GM21367 (cell line): ENCODE data around the gene MFAP2.

ENCODE experiments used
- ATAC-seq: cut with Tn5 transposase; IDR thresholded peaks from one replicate; pipeline ENCODE4 v1.9.1; 2021; ENCODE audit not compliant: unreplicated experiment

The MFAP2 gene

GRCh38 chr1:16981269-16981849 lies 939 bp upstream of the MFAP2 start:
- no peak for ATAC-seq

GRCh38 chr1:16979475-16980327 lies 719 bp downstream of the MFAP2 start:
- ATAC-seq = no peak

- no peak for ATAC-seq
Measured at GRCh38 chr1:16978567-16979474, 1.6 kb downstream of the MFAP2 start.

GRCh38 chr1:16978139-16978538 lies 2.3 kb downstream of the MFAP2 start:
- ATAC-seq = no peak

- ATAC-seq = no peak
Measured at GRCh38 chr1:16977377-16977776, 3.0 kb downstream of the MFAP2 start.

GRCh38 chr1:16976966-16977365 lies 3.5 kb downstream of the MFAP2 start:
- no peak for ATAC-seq

GRCh38 chr1:16975838-16976237 lies 4.6 kb downstream of the MFAP2 start:
- no peak for ATAC-seq

GRCh38 chr1:16975211-16975610 lies 5.2 kb downstream of the MFAP2 start:
- no peak for ATAC-seq

GRCh38 chr1:16973215-16973614 lies 7.2 kb downstream of the MFAP2 start:
- ATAC-seq = no peak

- no peak for ATAC-seq
Measured at GRCh38 chr1:16972189-16972895, 8.1 kb downstream of the MFAP2 start.

GRCh38 chr1:16971341-16972188 lies 8.9 kb downstream of the MFAP2 start:
- no peak for ATAC-seq

GRCh38 chr1:16970132-16970910 lies 10.1 kb downstream of the MFAP2 start:
- no peak for ATAC-seq

GRCh38 chr1:16969651-16970050 lies 10.8 kb downstream of the MFAP2 start:
- no peak for ATAC-seq

- ATAC-seq = no peak
Measured at GRCh38 chr1:16969057-16969611, 11.3 kb downstream of the MFAP2 start.

GRCh38 chr1:16968372-16968771 lies 12.0 kb downstream of the MFAP2 start:
- no peak for ATAC-seq

- ATAC-seq = no peak
Measured at GRCh38 chr1:16967962-16968361, 12.5 kb downstream of the MFAP2 start.

- ATAC-seq = no peak
Measured at GRCh38 chr1:16967095-16967575, 13.3 kb downstream of the MFAP2 start.

- no peak for ATAC-seq
Measured at GRCh38 chr1:16966282-16966681, 14.1 kb downstream of the MFAP2 start.
